Measurements from ENCODE around the gene GPHA2. TPM values are rescaled to one million over a fixed set of nuclear protein-coding genes. Genes with fewer than 3 reads are reported as not detected.

Gene GPHA2
- total RNA-seq, 2 experiments from 2014 or later = not detected

- H3K9me3 Mint-ChIP-seq (ENCODE audit: low read depth) = no peaks in the 10 kb centered on the region
- peak; percentile 87 for ATAC-seq
- H3K27me3 Mint-ChIP-seq = no peaks in the 10 kb centered on the region
- peaks cover 11% of the 10 kb centered on the region for H3K4me1 Mint-ChIP-seq
- H3K4me3 Mint-ChIP-seq = no peak overlapping the region
- CTCF ChIA-PET = interaction anchor here (0.7 to 31.3 kb wide), 4 partner anchors 10 to 44 kb away, joined by 3 to 1163 read pairs (median 4); partner anchors contain the start of gene CDC42BPG
- DNase-seq = peak; percentile 71
- H3K36me3 Mint-ChIP-seq = peaks cover 4% of the 10 kb centered on the region
- peak overlapping the region; percentile 4 for H3K27ac Mint-ChIP-seq
Measured at GRCh38 chr11:64900263-64900678, 35.4 kb downstream of the GPHA2 start.

DNA sequence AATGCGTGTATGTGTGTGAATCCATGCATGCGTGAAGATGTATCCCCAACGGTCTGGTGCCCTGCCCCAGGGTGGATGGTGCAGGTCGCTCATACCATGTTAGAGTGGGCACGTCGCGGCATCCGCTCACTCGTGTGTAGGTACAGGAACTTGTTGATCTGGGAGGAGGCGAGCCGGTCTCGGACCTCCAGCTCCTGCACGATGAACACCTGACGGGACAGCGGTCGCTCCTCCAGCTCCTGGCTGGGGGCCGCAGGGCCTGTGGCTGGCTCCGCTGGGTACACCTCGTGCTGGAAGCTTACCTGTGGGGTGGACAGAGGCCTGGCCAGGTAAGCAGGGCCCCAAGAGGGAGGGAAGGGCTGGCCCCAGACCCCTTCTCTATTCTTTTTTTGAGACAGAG, 37.2 kb downstream of the GPHA2 start:
- no peak overlapping the region for H3K27ac Mint-ChIP-seq

GRCh38 chr11:64898076-64898445, 37.6 kb downstream of the GPHA2 start:
- DNase-seq (no peak), ATAC-seq (no peak)
- no peak overlapping the region for H3K4me3 Mint-ChIP-seq
- no peak overlapping the region for H3K27ac Mint-ChIP-seq
- no peaks in the 10 kb centered on the region for H3K9me3 Mint-ChIP-seq (ENCODE audit: low read depth)
- peaks cover 2% of the 10 kb centered on the region for H3K36me3 Mint-ChIP-seq
- peaks cover 11% of the 10 kb centered on the region for H3K4me1 Mint-ChIP-seq
- no peaks in the 10 kb centered on the region for H3K27me3 Mint-ChIP-seq
- CTCF ChIA-PET = interaction anchor here (1.2 to 31.3 kb wide), 3 partner anchors 10 to 42 kb away, joined by 3 to 1163 read pairs (median 4); partner anchors contain the start of gene CDC42BPG

More for the DNA sequence above, 37.2 kb downstream of the GPHA2 start:
- Mint-ChIP-seq H3K4me1 (peaks cover 11% of the 10 kb centered on the region), H3K4me3 (no peak overlapping the region), H3K27me3 (no peaks in the 10 kb centered on the region), H3K36me3 (peaks cover 2% of the 10 kb centered on the region), H3K9me3 (ENCODE audit: low read depth) (no peaks in the 10 kb centered on the region)
- DNase-seq = no peak
- CTCF ChIA-PET = interaction anchor here (1.2 to 31.3 kb wide), 3 partner anchors 10 to 42 kb away, joined by 3 to 1163 read pairs (median 4); partner anchors contain the start of gene CDC42BPG
- ATAC-seq = no peak

DNA sequence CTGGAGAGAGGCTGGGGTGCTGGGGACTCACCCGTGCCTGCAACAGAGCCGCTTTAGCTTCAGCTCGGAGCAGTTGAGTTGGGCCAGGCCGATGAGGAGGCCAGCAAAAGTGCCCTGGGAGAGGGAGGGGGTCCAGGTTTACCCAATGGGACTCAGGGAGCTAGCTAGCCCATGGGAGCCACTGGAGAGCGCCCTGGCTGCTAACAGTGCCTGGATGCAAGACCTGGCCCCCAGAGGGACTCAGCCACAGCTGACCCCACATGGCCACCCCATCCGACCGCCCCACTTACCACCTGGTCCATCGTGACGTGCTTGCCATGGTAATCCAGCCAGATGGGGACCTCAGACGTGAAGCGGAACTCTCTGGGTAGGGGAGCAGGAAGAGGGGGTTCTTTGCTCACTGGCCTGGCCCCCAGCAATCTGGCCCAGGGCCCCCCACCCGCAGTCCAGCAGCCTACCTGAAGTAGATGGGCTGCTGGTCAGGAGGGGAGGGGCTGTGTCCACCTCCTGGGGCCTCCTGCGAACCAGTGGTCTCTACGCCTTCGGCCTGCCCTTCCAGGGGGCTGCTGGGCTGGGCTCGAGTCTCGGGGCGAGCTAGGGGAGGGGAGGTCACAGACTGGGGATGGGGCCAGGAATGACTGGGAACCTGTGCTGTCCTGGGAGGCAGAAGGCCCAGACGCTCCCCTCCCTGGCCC, 38.2 kb downstream of the GPHA2 start:
- CTCF ChIA-PET = interaction anchor here (1.2 to 31.3 kb wide), 3 partner anchors 9 to 41 kb away, joined by 3 to 1163 read pairs (median 4); partner anchors contain the start of gene CDC42BPG
- Mint-ChIP-seq H3K4me1 (peaks cover 11% of the 10 kb centered on the region), H3K4me3 (no peak overlapping the region), H3K27me3 (no peaks in the 10 kb centered on the region), H3K36me3 (peaks cover 2% of the 10 kb centered on the region), H3K9me3 (ENCODE audit: low read depth) (no peaks in the 10 kb centered on the region), H3K27ac (no peak overlapping the region)
- no peak for ATAC-seq
- DNase-seq = no peak

GRCh38 chr11:64896448-64897022, 39.2 kb downstream of the GPHA2 start:
- peaks cover 2% of the 10 kb centered on the region for H3K36me3 Mint-ChIP-seq
- CTCF ChIA-PET = interaction anchor here (1.1 to 31.3 kb wide), 2 partner anchors 9 to 40 kb away, joined by 5 to 1163 read pairs; partner anchors contain the start of gene CDC42BPG
- no peaks in the 10 kb centered on the region for H3K27me3 Mint-ChIP-seq
- H3K27ac Mint-ChIP-seq = no peak overlapping the region
- H3K4me1 Mint-ChIP-seq = peaks cover 11% of the 10 kb centered on the region
- no peak overlapping the region for H3K4me3 Mint-ChIP-seq
- ATAC-seq = no peak
- H3K9me3 Mint-ChIP-seq (ENCODE audit: low read depth) = no peaks in the 10 kb centered on the region
- no peak for DNase-seq

DNA sequence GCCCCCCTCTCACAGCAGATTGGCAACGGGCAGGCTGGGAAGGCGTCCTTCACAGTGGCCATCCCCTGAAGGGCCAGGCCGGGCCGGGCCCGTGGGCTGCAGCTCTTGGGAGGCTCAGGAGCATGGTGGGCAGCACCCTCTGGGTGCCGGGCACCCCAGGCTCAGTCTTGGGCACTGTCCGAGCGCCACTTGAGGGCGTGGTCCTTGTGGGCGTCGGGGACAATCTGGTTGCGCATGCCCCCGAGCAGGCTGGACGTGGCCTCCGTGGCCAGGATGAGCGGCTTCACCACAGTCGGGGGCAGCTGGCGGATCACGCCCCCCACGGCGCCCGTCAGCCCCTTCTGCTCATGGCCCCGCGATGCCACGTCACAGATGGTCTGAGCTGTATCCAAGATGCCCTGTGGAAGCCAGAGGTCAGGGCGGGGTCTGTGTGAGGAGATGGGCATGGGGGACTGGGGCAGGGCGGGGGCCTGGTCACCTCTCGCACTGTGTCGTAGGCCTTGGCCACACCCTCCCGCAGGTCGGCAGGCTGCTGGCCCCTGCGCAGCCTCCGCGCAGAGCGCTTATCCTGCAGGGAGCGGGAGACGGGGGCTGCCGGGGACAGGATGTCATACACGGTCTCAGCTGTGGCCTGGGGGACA, 40.8 kb downstream of the GPHA2 start:
- Mint-ChIP-seq H3K4me1 (peaks cover under 1% of the 10 kb centered on the region), H3K36me3 (no peaks in the 10 kb centered on the region), H3K4me3 (no peak overlapping the region), H3K27ac (no peak overlapping the region), H3K27me3 (no peaks in the 10 kb centered on the region), H3K9me3 (ENCODE audit: low read depth) (no peaks in the 10 kb centered on the region)
- ATAC-seq = no peak
- no peak for DNase-seq
- CTCF ChIA-PET = interaction anchor here (0.9 to 31.3 kb wide), 9 partner anchors 10 to 113 kb away, joined by 3 to 1163 read pairs (median 4); partner anchors contain the start of genes CDC42BPG, EHD1 and PPP2R5B

DNA sequence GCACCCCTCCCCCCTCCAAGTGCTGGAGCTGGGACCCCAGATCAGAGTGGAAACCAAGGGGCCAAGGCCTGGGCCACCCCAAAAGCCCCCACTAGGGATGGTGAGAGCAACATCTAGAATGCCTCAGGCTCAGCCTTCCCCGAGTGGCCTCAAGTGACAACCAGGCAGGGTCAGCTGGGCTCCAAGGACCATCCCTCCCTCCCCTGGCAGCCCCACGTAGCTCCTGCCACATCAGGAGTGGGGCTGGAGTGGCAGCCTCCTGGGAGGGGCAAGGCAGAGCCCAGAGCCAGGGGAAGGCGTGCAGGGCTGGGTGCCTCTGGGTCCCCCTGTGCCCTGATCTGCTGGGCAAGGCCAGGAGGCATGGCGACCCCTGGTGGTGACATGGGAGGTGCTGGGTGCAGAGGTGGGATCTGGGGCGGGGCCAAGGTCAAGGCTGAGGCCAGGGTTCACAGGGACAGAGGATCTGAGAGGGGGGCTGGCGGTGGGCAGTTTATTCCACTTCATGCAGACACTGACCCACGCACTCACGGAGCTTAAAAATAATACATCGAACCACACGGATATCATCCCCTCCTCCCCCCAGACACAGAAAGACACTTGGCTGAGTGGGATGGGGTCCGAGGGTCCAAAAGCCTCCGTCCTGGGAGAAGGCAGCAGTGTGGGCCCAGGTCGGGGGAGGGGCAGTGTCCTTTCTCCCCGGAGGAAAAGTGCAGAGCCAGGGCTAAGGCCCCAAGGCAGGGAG, 41.5 kb downstream of the GPHA2 start:
- Mint-ChIP-seq H3K9me3 (ENCODE audit: low read depth) (no peaks in the 10 kb centered on the region), H3K4me1 (no peaks in the 10 kb centered on the region), H3K27ac (no peak overlapping the region), H3K36me3 (no peaks in the 10 kb centered on the region), H3K27me3 (no peaks in the 10 kb centered on the region), H3K4me3 (no peak overlapping the region)
- peak; percentile 94 for DNase-seq
- peak; percentile 98 for ATAC-seq
- CTCF ChIA-PET = interaction anchor here (0.6 to 31.3 kb wide), 16 partner anchors 9 to 440 kb away, joined by 3 to 1163 read pairs (median 4); partner anchors contain the start of genes CDC42BPG, EHD1 and PPP2R5B

GRCh38 chr11:64893194-64894069, 42.3 kb downstream of the GPHA2 start:
- no peak overlapping the region for H3K4me3 Mint-ChIP-seq
- CTCF ChIA-PET = interaction anchor here (0.6 to 31.3 kb wide), 12 partner anchors 8 to 439 kb away, joined by 3 to 1163 read pairs (median 4); partner anchors contain the start of gene CDC42BPG
- no peaks in the 10 kb centered on the region for H3K27me3 Mint-ChIP-seq
- ATAC-seq (no peak), DNase-seq (no peak)
- no peak overlapping the region for H3K27ac Mint-ChIP-seq
- H3K36me3 Mint-ChIP-seq = no peaks in the 10 kb centered on the region
- H3K9me3 Mint-ChIP-seq (ENCODE audit: low read depth) = no peaks in the 10 kb centered on the region
- no peaks in the 10 kb centered on the region for H3K4me1 Mint-ChIP-seq

DNA sequence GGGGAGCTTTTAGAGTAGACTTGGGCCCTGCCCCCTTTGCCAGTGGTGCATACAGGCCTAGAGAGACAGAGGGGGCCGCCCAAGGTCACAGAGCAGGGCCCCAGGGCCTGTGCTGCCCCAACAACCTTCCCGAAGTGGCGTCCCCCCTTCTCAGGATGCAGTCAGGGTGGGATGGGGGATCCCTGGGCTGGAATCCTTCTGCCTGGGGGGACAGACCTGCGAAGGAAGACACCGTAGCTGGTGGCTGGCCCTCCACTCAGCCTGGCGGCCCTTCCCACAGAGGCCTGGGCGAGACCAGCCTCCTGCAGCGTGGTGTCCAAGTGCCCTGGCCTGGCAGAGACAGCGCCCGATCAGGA, 42.9 kb downstream of the GPHA2 start:
- DNase-seq (no peak), ATAC-seq (no peak)
- peaks cover 5% of the 10 kb centered on the region for H3K4me1 Mint-ChIP-seq
- no peak overlapping the region for H3K4me3 Mint-ChIP-seq
- no peaks in the 10 kb centered on the region for H3K27me3 Mint-ChIP-seq
- H3K27ac Mint-ChIP-seq = no peak overlapping the region
- CTCF ChIA-PET = interaction anchor here (1.3 to 31.3 kb wide), 4 partner anchors 16 to 121 kb away, joined by 6 to 1163 read pairs (median 10); partner anchors contain the start of genes ARL2 and CDC42BPG
- H3K36me3 Mint-ChIP-seq = no peaks in the 10 kb centered on the region
- no peaks in the 10 kb centered on the region for H3K9me3 Mint-ChIP-seq (ENCODE audit: low read depth)

- no peak for ATAC-seq
- Mint-ChIP-seq H3K9me3 (ENCODE audit: low read depth) (no peaks in the 10 kb centered on the region), H3K4me1 (peaks cover 8% of the 10 kb centered on the region), H3K27me3 (no peaks in the 10 kb centered on the region), H3K36me3 (no peaks in the 10 kb centered on the region), H3K4me3 (no peak overlapping the region), H3K27ac (no peak overlapping the region)
- CTCF ChIA-PET = interaction anchor here (1.3 to 31.3 kb wide), 4 partner anchors 15 to 122 kb away, joined by 6 to 1163 read pairs (median 10); partner anchors contain the start of genes ARL2 and CDC42BPG
- DNase-seq = no peak
Measured at GRCh38 chr11:64892411-64892831, 43.3 kb downstream of the GPHA2 start.

- Mint-ChIP-seq H3K27ac (no peak overlapping the region), H3K27me3 (no peaks in the 10 kb centered on the region), H3K4me1 (peaks cover 11% of the 10 kb centered on the region), H3K4me3 (no peak overlapping the region), H3K9me3 (ENCODE audit: low read depth) (no peaks in the 10 kb centered on the region), H3K36me3 (no peaks in the 10 kb centered on the region)
- CTCF ChIA-PET = interaction anchor here (1.3 to 31.3 kb wide), 3 partner anchors 19 to 122 kb away, joined by 6 to 1163 read pairs (median 9); partner anchors contain the start of genes ARL2 and CDC42BPG
- DNase-seq (no peak), ATAC-seq (no peak)
Measured at GRCh38 chr11:64891880-64892279, 43.8 kb downstream of the GPHA2 start.
